CD4-positive, alpha-beta T cell (primary cell): ENCODE measurements around the gene HSD17B11. TPM values are rescaled to one million over a fixed set of nuclear protein-coding genes. Genes with fewer than 3 reads are reported as not detected.

Experiments used
- ATAC-seq: fragments of 200-7000 bp; cut with Tn5 transposase; one replicate; pipeline ENCODE4 v1.10.0; 2022; ENCODE audit warnings: mild to moderate bottlenecking; ENCODE audit not compliant: poor library complexity
- CTCF ChIA-PET: fragments of 350-600 bp; sonication (Branson Sonifier 250); formaldehyde crosslinking; loops from one replicate; lab custom pipeline; 2021; ENCODE audit warnings: antibody characterized with exemption, inconsistent platforms; lab: Charles Lee
- POLR2A ChIA-PET: fragments of 350-600 bp; sonication (Branson Sonifier 250); formaldehyde crosslinking; loops from one replicate; lab custom pipeline; 2021; ENCODE audit warnings: antibody characterized with exemption, inconsistent platforms; lab: Charles Lee
- DNase-seq, 14 experiments: peaks; one replicate each; pipeline ENCODE4 v3.0.0-alpha.2; 2013 to 2020; ENCODE audit warnings: mixed read lengths in 2 of 14
- H3K27ac ChIP-seq, 2 donors: one replicate each; pipeline versions ENCODE4 v1.5.1 to v1.7.0; 2013; ENCODE audit warnings: low read length in 2 of 2, low read depth in 1 of 2, mild to moderate bottlenecking in 1 of 2
- H3K27me3 ChIP-seq, 2 experiments: 1 replicate in 1 of 2; 2 replicates in 1 of 2; pipeline versions ENCODE4 v1.6.1 to v1.7.0; 2013; ENCODE audit warnings: low read length in 2 of 2, control low read depth in 1 of 2, mild to moderate bottlenecking in 1 of 2, moderate library complexity in 1 of 2; ENCODE audit not compliant: insufficient read depth in 2 of 2, control insufficient read depth in 1 of 2
- H3K36me3 ChIP-seq: one replicate; pipeline ENCODE4 v1.6.1; 2013; ENCODE audit warnings: low read length, control low read depth; ENCODE audit not compliant: insufficient read depth
- H3K4me1 ChIP-seq: one replicate; pipeline ENCODE4 v1.6.1; 2013; ENCODE audit warnings: low read length, control low read depth; ENCODE audit not compliant: insufficient read depth
- H3K4me3 ChIP-seq: one replicate; pipeline ENCODE4 v1.5.1; 2013; ENCODE audit warnings: mild to moderate bottlenecking, low read length, moderate library complexity
- H3K9me3 ChIP-seq, 2 experiments: 1 replicate in 1 of 2; 2 replicates in 1 of 2; pipeline versions ENCODE4 v1.6.1 to v1.7.0; 2013; ENCODE audit warnings: low read length in 2 of 2, mild to moderate bottlenecking in 2 of 2, control low read depth in 1 of 2, moderate library complexity in 1 of 2; ENCODE audit not compliant: control insufficient read depth in 1 of 2, insufficient read depth in 1 of 2
- H3K27ac Mint-ChIP-seq: one replicate; pipeline ENCODE4 v1.8.0; 2020; ENCODE audit warnings: mixed read lengths
- H3K27me3 Mint-ChIP-seq: one replicate; pipeline ENCODE4 v1.8.0; 2021; ENCODE audit warnings: mixed read lengths
- H3K36me3 Mint-ChIP-seq: one replicate; pipeline ENCODE4 v1.8.0; 2021; ENCODE audit warnings: low read depth, mixed read lengths
- H3K4me1 Mint-ChIP-seq: one replicate; pipeline ENCODE4 v1.8.0; 2021; ENCODE audit warnings: low read depth, mixed read lengths
- H3K4me3 Mint-ChIP-seq: one replicate; pipeline ENCODE4 v1.8.0; 2020; ENCODE audit warnings: mild to moderate bottlenecking, mixed read lengths
- H3K9me3 Mint-ChIP-seq: one replicate; pipeline ENCODE4 v1.8.0; 2020; ENCODE audit warnings: mixed read lengths
- CTCF ChIP-seq: fragments of 200-600 bp; IDR thresholded peaks from one replicate; pipeline ENCODE4 v1.8.0; 2022; ENCODE audit warnings: antibody characterized with exemption, mild to moderate bottlenecking
- intact Hi-C, 2 experiments: fragments of 100-400 bp; cut with DNase I in 1 of 2; cut with micrococcal nuclease in 1 of 2; formaldehyde crosslinking; loops; one replicate each; pipeline versions ENCODE4 v1.15.1 to v1.9.0; 2023 to 2025; cut with DNase I, micrococcal nuclease
- total RNA-seq, 174 experiments: library from RNA in 2 of 174; stranded (reverse) in 2 of 174; gene quantifications; one replicate each; pipeline ENCODE4 v1.2.3 and lab custom pipeline; 2021 to 2026

The HSD17B11 gene
- total RNA-seq, 2 experiments from 2014 or later: 34.9 to 36.5 TPM

- no peak overlapping the region for H3K4me3 ChIP-seq
- TF ChIP-seq CTCF: no peak
- DNase-seq: no peak
- POLR2A ChIA-PET: no interaction called here
- H3K27me3 Mint-ChIP-seq: no peaks in the 10 kb centered on the region
- H3K27ac ChIP-seq: no peak overlapping the region
- H3K9me3 Mint-ChIP-seq: peaks cover 24% of the 10 kb centered on the region
- no peaks in the 10 kb centered on the region for H3K4me1 ChIP-seq
- peaks cover 26 to 45% of the 10 kb centered on the region in 2 experiments for H3K9me3 ChIP-seq
- intact Hi-C loops: no loop called here
- H3K4me1 Mint-ChIP-seq: no peaks in the 10 kb centered on the region
- CTCF ChIA-PET: no interaction called here
- no peak overlapping the region for H3K4me3 Mint-ChIP-seq
- no peaks in the 10 kb centered on the region for H3K27me3 ChIP-seq
- H3K36me3 ChIP-seq: peaks cover 5% of the 10 kb centered on the region
- no peak for ATAC-seq
- peaks cover 49% of the 10 kb centered on the region for H3K36me3 Mint-ChIP-seq
- no peak overlapping the region for H3K27ac Mint-ChIP-seq
Measured at GRCh38 chr4:87330761-87331160, 60.2 kb downstream of the HSD17B11 start.

- POLR2A ChIA-PET: no interaction called here
Measured at GRCh38 chr4:87327136-87327535, 63.9 kb downstream of the HSD17B11 start.

GRCh38 chr4:87326460-87326859 lies 64.5 kb downstream of the HSD17B11 start:
- Histone ChIP-seq H3K9me3 (peaks cover 13 to 17% of the 10 kb centered on the region in 2 experiments), H3K36me3 (no peaks in the 10 kb centered on the region), H3K27me3 (no peaks in the 10 kb centered on the region), H3K27ac (no peak overlapping the region), H3K4me3 (no peak overlapping the region), H3K4me1 (no peaks in the 10 kb centered on the region)
- Mint-ChIP-seq H3K27me3 (no peaks in the 10 kb centered on the region), H3K27ac (no peak overlapping the region), H3K4me3 (no peak overlapping the region), H3K36me3 (peaks cover 15% of the 10 kb centered on the region), H3K4me1 (no peaks in the 10 kb centered on the region), H3K9me3 (peaks cover 8% of the 10 kb centered on the region)
- ChIA-PET CTCF (no interaction called here), POLR2A (no interaction called here)
- intact Hi-C loops: no loop called here
- no peak for DNase-seq
- no peak for ATAC-seq
- TF ChIP-seq CTCF: no peak

More at GRCh38 chr4:87327136-87327535, 63.9 kb downstream of the HSD17B11 start:
- peaks cover 13 to 23% of the 10 kb centered on the region in 2 experiments for H3K9me3 ChIP-seq
- intact Hi-C loops: no loop called here
- H3K36me3 ChIP-seq: no peaks in the 10 kb centered on the region
- no peaks in the 10 kb centered on the region for H3K4me1 Mint-ChIP-seq
- no peaks in the 10 kb centered on the region for H3K27me3 ChIP-seq
- CTCF ChIA-PET: no interaction called here
- TF ChIP-seq CTCF: no peak
- H3K4me1 ChIP-seq: no peaks in the 10 kb centered on the region
- H3K27ac ChIP-seq: no peak overlapping the region
- H3K9me3 Mint-ChIP-seq: peaks cover 13% of the 10 kb centered on the region
- H3K4me3 ChIP-seq: no peak overlapping the region
- DNase-seq: no peak
- H3K36me3 Mint-ChIP-seq: peaks cover 18% of the 10 kb centered on the region
- no peak overlapping the region for H3K27ac Mint-ChIP-seq
- no peak for ATAC-seq
- H3K4me3 Mint-ChIP-seq: no peak overlapping the region
- H3K27me3 Mint-ChIP-seq: no peaks in the 10 kb centered on the region
